ENCODE data around the gene IGFBP5. TPM values are rescaled to one million over a fixed set of nuclear protein-coding genes. Genes with fewer than 3 reads are reported as not detected.

Gene IGFBP5
- total and polyA plus RNA-seq, 2 donors (not counting 3 experiments of a cell fraction or from before 2014, with no cell fraction given), result 0.06 TPM; not detected in 1

DNA sequence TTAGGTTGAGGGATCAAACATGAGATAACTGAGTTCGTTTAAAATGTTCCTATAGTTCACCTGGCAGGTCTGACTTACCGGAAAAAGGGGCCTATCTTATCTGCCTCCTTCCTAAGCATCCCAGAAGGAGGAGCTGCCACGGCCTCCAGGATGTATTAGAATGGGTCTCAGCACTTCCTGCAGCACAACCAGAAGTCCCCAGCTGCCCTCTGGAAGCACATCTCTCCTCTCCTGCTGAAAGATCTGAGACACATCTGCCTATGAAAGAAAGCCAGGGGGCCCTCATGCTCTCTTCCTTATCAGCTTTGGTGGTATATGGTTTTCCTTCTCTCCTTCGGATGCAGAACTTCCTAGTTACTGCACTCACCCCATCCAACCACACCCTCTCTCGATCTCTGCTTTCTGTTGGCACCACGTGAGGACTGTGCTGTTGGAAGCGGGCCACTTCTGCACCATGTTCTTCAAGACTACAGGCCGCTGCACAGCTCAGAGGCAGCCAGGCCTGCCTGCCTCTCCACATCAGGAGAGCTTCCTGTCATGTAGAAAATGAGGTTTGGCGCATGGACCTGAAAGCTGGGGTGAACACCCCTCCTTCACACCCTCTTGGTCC is 6.5 kb downstream of the IGFBP5 start:
- peaks cover 16% of the 10 kb centered on the region for H3K4me1 ChIP-seq (ENCODE audit: control insufficient read depth, extremely low read depth, insufficient read depth, low read length)
- no peaks in the 10 kb centered on the region for H3K9me3 ChIP-seq (replicated peaks; ENCODE audit: control insufficient read depth, insufficient read depth, low read length)
- no peaks in the 10 kb centered on the region for H3K9me1 ChIP-seq (replicated peaks; ENCODE audit: control insufficient read depth, extremely low read depth, insufficient read depth, low read length)
- no peaks in the 10 kb centered on the region for H3K36me3 ChIP-seq (ENCODE audit: control insufficient read depth in 2 of 2, extremely low read depth in 1 of 2, insufficient read depth in 2 of 2, low read length in 2 of 2)
- ChIA-PET CTCF (interaction anchor here (1.4 to 2.1 kb wide), 3 partner anchors 9 to 822 kb away, joined by 6 to 8 read pairs (median 6); no protein-coding TSS in a partner anchor), POLR2A (no interaction called here)
- intact Hi-C loops (cut with micrococcal nuclease), result no loop called here
- H3K27ac ChIP-seq (ENCODE audit: insufficient read depth, low read depth, low read length), result no peak overlapping the region
- no peaks in the 10 kb centered on the region for H3K79me2 ChIP-seq (ENCODE audit: control insufficient read depth, insufficient read depth, low read length)
- H2AFZ ChIP-seq (ENCODE audit: low read depth, low read length), result no peak overlapping the region
- DNase-seq (ENCODE audit: low read depth, low spot score) (no peak), FAIRE-seq (no peak)
- no peaks in the 10 kb centered on the region for H4K20me1 ChIP-seq (replicated peaks; ENCODE audit: control insufficient read depth, extremely low read depth, insufficient read depth, low read length)
- no peak overlapping the region for H3K9ac ChIP-seq (replicated peaks; ENCODE audit: extremely low read depth, insufficient read depth, low read length)
- no peak overlapping the region for H3K4me2 ChIP-seq (ENCODE audit: insufficient read depth, low read length)
- BruUV-seq (replicated peaks), result no TSS peak
- no peak overlapping the region for H3K4me3 ChIP-seq (replicated peaks in 1 of 3; ENCODE audit: insufficient read depth in 1 of 3, low read depth in 1 of 3, low read length in 3 of 3)
- dilution Hi-C loops (cut with MboI; ENCODE audit: extremely low pct_ligation_motif_present, low sequenced_read_pairs), result no loop called here
- H3K27me3 ChIP-seq (ENCODE audit: control insufficient read depth in 2 of 2, insufficient read depth in 2 of 2, low read length in 2 of 2), result peaks cover 40 to 44% of the 10 kb centered on the region in 2 experiments
- TF ChIP-seq POLR2A (IDR thresholded peaks at IDR 0.05; ENCODE audit: low read depth, low read length) (no peak), FOS (IDR thresholded peaks at IDR 0.05; ENCODE audit: borderline replicate concordance, insufficient read depth, low read length) (no peak), EZH2 (IDR thresholded peaks at IDR 0.05; ENCODE audit: borderline replicate concordance, low read depth, low read length, severe bottlenecking) (no peak), GATA2 (IDR thresholded peaks at IDR 0.05; ENCODE audit: insufficient read depth, insufficient read length, low read depth, low read length) (no peak), POLR2AphosphoS5 (IDR thresholded peaks at IDR 0.05; ENCODE audit: insufficient read depth, low read depth, low read length) (no peak), MYC (IDR thresholded peaks at IDR 0.05; ENCODE audit: low read depth, low read length) (no peak), JUN (IDR thresholded peaks at IDR 0.05; ENCODE audit: borderline replicate concordance, insufficient read depth, insufficient read length, low read depth) (no peak)
- TF ChIP-seq, protein P1, sequence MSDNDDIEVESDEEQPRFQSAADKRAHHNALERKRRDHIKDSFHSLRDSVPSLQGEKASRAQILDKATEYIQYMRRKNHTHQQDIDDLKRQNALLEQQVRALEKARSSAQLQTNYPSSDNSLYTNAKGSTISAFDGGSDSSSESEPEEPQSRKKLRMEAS (IDR thresholded peaks at IDR 0.05; ENCODE audit: insufficient read depth, insufficient read length), result no peak
- TF ChIP-seq, protein P2, sequence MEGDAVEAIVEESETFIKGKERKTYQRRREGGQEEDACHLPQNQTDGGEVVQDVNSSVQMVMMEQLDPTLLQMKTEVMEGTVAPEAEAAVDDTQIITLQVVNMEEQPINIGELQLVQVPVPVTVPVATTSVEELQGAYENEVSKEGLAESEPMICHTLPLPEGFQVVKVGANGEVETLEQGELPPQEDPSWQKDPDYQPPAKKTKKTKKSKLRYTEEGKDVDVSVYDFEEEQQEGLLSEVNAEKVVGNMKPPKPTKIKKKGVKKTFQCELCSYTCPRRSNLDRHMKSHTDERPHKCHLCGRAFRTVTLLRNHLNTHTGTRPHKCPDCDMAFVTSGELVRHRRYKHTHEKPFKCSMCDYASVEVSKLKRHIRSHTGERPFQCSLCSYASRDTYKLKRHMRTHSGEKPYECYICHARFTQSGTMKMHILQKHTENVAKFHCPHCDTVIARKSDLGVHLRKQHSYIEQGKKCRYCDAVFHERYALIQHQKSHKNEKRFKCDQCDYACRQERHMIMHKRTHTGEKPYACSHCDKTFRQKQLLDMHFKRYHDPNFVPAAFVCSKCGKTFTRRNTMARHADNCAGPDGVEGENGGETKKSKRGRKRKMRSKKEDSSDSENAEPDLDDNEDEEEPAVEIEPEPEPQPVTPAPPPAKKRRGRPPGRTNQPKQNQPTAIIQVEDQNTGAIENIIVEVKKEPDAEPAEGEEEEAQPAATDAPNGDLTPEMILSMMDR (IDR thresholded peaks at IDR 0.05; ENCODE audit: extremely low read depth in 1 of 2, insufficient read depth in 1 of 2, low read depth in 1 of 2, low read length in 2 of 2), result no peak
